Brain pericyte (primary cell): ENCODE measurements around the gene TAF12.
"Not testable (repeated sequence)": the region's sequence is repeated elsewhere in the genome, so short reads cannot be mapped to it uniquely, and the experiment has no call there.

Experiments used
- DNase-seq: peaks from one replicate; pipeline ENCODE4 v3.0.0-alpha.2; 2012; ENCODE audit warnings: low read depth, low spot score

TAF12 gene

GRCh38 chr1:28642847-28643635 lies at the start of gene TAF12:
Gene TAF12, minus strand, starts transcription at chr1:28643067. Its CDS starts 20,986 bp downstream, at chr1:28622081.
- DNase-seq, result peak; percentile 91

- not testable (repeated sequence) for DNase-seq
These were observed 48.8 kb upstream of the TAF12 start for GRCh38 chr1:28691627-28692026.

GRCh38 chr1:28684937-28685336 lies 42.1 kb upstream of the TAF12 start:
- DNase-seq, result no peak

- no peak for DNase-seq
These were observed 40.0 kb upstream of the TAF12 start for GRCh38 chr1:28682840-28683239.

GRCh38 chr1:28680151-28680550 lies 37.3 kb upstream of the TAF12 start:
- no peak for DNase-seq

GRCh38 chr1:28675924-28676257 lies 33.0 kb upstream of the TAF12 start:
- DNase-seq, result no peak

- DNase-seq, result not testable (repeated sequence)
These were observed 30.1 kb upstream of the TAF12 start for GRCh38 chr1:28672971-28673370.

- DNase-seq, result no peak
These were observed 28.4 kb upstream of the TAF12 start for GRCh38 chr1:28671254-28671780.

GRCh38 chr1:28668956-28669723 lies 26.3 kb upstream of the TAF12 start:
- DNase-seq, result no peak

GRCh38 chr1:28668191-28668955 lies 25.5 kb upstream of the TAF12 start, which contains the start of gene GMEB1:
Gene GMEB1, plus strand, starts transcription at chr1:28668784. Its CDS starts 14,829 bp downstream, at chr1:28683613.
- DNase-seq, result peak; percentile 25

GRCh38 chr1:28666806-28667205 lies 23.9 kb upstream of the TAF12 start:
- no peak for DNase-seq

- DNase-seq, result no peak
These were observed 21.1 kb upstream of the TAF12 start for GRCh38 chr1:28663871-28664470.

- no peak for DNase-seq
These were observed 13.5 kb upstream of the TAF12 start for GRCh38 chr1:28656335-28656734.

- DNase-seq, result not testable (repeated sequence)
These were observed 12.8 kb upstream of the TAF12 start for GRCh38 chr1:28655448-28656311.

- DNase-seq, result not testable (repeated sequence)
These were observed 11.0 kb upstream of the TAF12 start for GRCh38 chr1:28653870-28654269.

- DNase-seq, result not testable (repeated sequence)
These were observed 10.2 kb upstream of the TAF12 start for GRCh38 chr1:28653063-28653462.

GRCh38 chr1:28648474-28649198 lies 5.8 kb upstream of the TAF12 start, which contains the start of gene RNU11:
Gene RNU11, plus strand, starts transcription at chr1:28648600.
- DNase-seq, result peak; percentile 90

GRCh38 chr1:28648008-28648473 lies 5.2 kb upstream of the TAF12 start:
- no peak for DNase-seq

GRCh38 chr1:28646040-28646439 lies 3.2 kb upstream of the TAF12 start:
- DNase-seq, result no peak
